Brain microvascular endothelial cell (primary cell): ENCODE measurements around the gene BCORL1.

ENCODE experiments used
- DNase-seq: peaks from one replicate; pipeline ENCODE4 v3.0.0-alpha.2; 2020
- H3K27ac ChIP-seq: fragments of 250-450 bp; sonication (Bioruptor Pico); 2 replicates; pipeline ENCODE4 v1.5.1; 2020; ENCODE audit warnings: mild to moderate bottlenecking, moderate library complexity
- H3K27me3 ChIP-seq: fragments of 250-450 bp; sonication (Bioruptor Pico); replicated peaks from 2 replicates; pipeline ENCODE4 v1.5.1; 2020; ENCODE audit warnings: mild to moderate bottlenecking
- H3K36me3 ChIP-seq: fragments of 250-450 bp; sonication (Bioruptor Pico); replicated peaks from 2 replicates; pipeline ENCODE4 v1.5.1; 2020; ENCODE audit warnings: mild to moderate bottlenecking
- H3K4me3 ChIP-seq: 2 replicates; pipeline ENCODE4 v1.5.1; 2011; ENCODE audit warnings: low read depth, mild to moderate bottlenecking, control low read depth, low read length, moderate library complexity
- CTCF ChIP-seq: IDR thresholded peaks from 2 replicates; pipeline ENCODE4 v1.5.1; 2011; ENCODE audit warnings: low read depth, mild to moderate bottlenecking, moderate library complexity, low read length, control low read depth, inconsistent platforms; ENCODE audit errors: missing control alignments
- in situ Hi-C: cut with HindIII; loops from 2 replicates; pipeline ENCODE4 v1.10.0; 2017; ENCODE audit warnings: low sequenced_read_pairs, low pct_ligation_motif_present

The BCORL1 gene

GRCh38 chrX:130018143-130018542 is 35.7 kb downstream of the BCORL1 start:
- TF ChIP-seq CTCF = no peak
- no peak overlapping the region for H3K4me3 ChIP-seq
- H3K36me3 ChIP-seq = no peaks in the 10 kb centered on the region
- H3K27me3 ChIP-seq = no peaks in the 10 kb centered on the region
- no peak for DNase-seq
- H3K27ac ChIP-seq = no peak overlapping the region
- in situ Hi-C loops = no loop called here

GRCh38 chrX:130020661-130021324 is 38.4 kb downstream of the BCORL1 start:
- H3K27me3 ChIP-seq = no peaks in the 10 kb centered on the region
- peaks cover 4% of the 10 kb centered on the region for H3K36me3 ChIP-seq
- no peak overlapping the region for H3K27ac ChIP-seq
- DNase-seq = no peak
- TF ChIP-seq CTCF = no peak
- no peak overlapping the region for H3K4me3 ChIP-seq
- in situ Hi-C loops = no loop called here

GRCh38 chrX:130024127-130024526 is 41.7 kb downstream of the BCORL1 start:
- no peak for TF ChIP-seq CTCF
- H3K36me3 ChIP-seq = peaks cover 6% of the 10 kb centered on the region
- in situ Hi-C loops = no loop called here
- H3K4me3 ChIP-seq = no peak overlapping the region
- H3K27ac ChIP-seq = no peak overlapping the region
- peak; percentile 18 for DNase-seq
- H3K27me3 ChIP-seq = no peaks in the 10 kb centered on the region

- Histone ChIP-seq H3K27ac (no peak overlapping the region), H3K36me3 (peaks cover 6% of the 10 kb centered on the region), H3K4me3 (no peak overlapping the region), H3K27me3 (no peaks in the 10 kb centered on the region)
- no peak for TF ChIP-seq CTCF
- DNase-seq = no peak
- in situ Hi-C loops = no loop called here
These were observed 42.8 kb downstream of the BCORL1 start for GRCh38 chrX:130025256-130025655.

GRCh38 chrX:130027569-130027968 is 45.1 kb downstream of the BCORL1 start:
- DNase-seq = no peak
- Histone ChIP-seq H3K27me3 (no peaks in the 10 kb centered on the region), H3K4me3 (no peak overlapping the region), H3K27ac (no peak overlapping the region), H3K36me3 (peaks cover 6% of the 10 kb centered on the region)
- in situ Hi-C loops = no loop called here
- no peak for TF ChIP-seq CTCF

- Histone ChIP-seq H3K27me3 (no peaks in the 10 kb centered on the region), H3K36me3 (peaks cover 6% of the 10 kb centered on the region), H3K27ac (no peak overlapping the region), H3K4me3 (no peak overlapping the region)
- peak; percentile 82 for TF ChIP-seq CTCF
- in situ Hi-C loops = no loop called here
- peak; percentile 35 for DNase-seq
These were observed 45.8 kb downstream of the BCORL1 start for GRCh38 chrX:130028196-130028595.
